Fibroblast of skin of scalp (primary cell): ENCODE data around the gene TEDC2.

Experiments
- DNase-seq: peaks from one replicate; pipeline ENCODE4 v3.0.0-alpha.2; 2013

TEDC2 gene

GRCh38 chr16:2496223-2497115 is 36.6 kb downstream of the TEDC2 start:
- DNase-seq, result no peak

GRCh38 chr16:2497116-2497630 is 37.3 kb downstream of the TEDC2 start:
- DNase-seq, result peak; percentile 42

GRCh38 chr16:2497695-2498484 is 38.0 kb downstream of the TEDC2 start:
- no peak for DNase-seq

- no peak for DNase-seq
These were observed 38.8 kb downstream of the TEDC2 start for GRCh38 chr16:2498531-2499253.

GRCh38 chr16:2499454-2499853 is 39.5 kb downstream of the TEDC2 start:
- DNase-seq, result no peak

GRCh38 chr16:2499890-2500429 is 40.1 kb downstream of the TEDC2 start:
- no peak for DNase-seq

GRCh38 chr16:2500430-2500917 is 40.6 kb downstream of the TEDC2 start:
- no peak for DNase-seq

GRCh38 chr16:2500918-2501750 is 41.2 kb downstream of the TEDC2 start:
- DNase-seq, result peak; percentile 73

- DNase-seq, result no peak
These were observed 42.3 kb downstream of the TEDC2 start for GRCh38 chr16:2501946-2502895.

- no peak for DNase-seq
These were observed 45.8 kb downstream of the TEDC2 start for GRCh38 chr16:2505695-2506094.

- DNase-seq, result no peak
These were observed 47.2 kb downstream of the TEDC2 start for GRCh38 chr16:2507052-2507659.

- DNase-seq, result no peak
These were observed 47.8 kb downstream of the TEDC2 start for GRCh38 chr16:2507665-2508064.

- no peak for DNase-seq
These were observed 49.0 kb downstream of the TEDC2 start for GRCh38 chr16:2508722-2509400.

- DNase-seq, result peak; percentile 47
These were observed 51.4 kb downstream of the TEDC2 start for GRCh38 chr16:2511128-2511800.

GRCh38 chr16:2511996-2512734 is 52.3 kb downstream of the TEDC2 start:
- DNase-seq, result no peak

GRCh38 chr16:2512735-2513404 is 53.0 kb downstream of the TEDC2 start:
- DNase-seq, result no peak
